HCT116 (cell line): ENCODE measurements around the gene ATP1B3. TPM values are rescaled to one million over a fixed set of nuclear protein-coding genes. Genes with fewer than 3 reads are reported as not detected.

Experiments
- ATAC-seq: fragments of 200-7000 bp; cut with Tn5 transposase; 2 replicates; pipeline ENCODE4 v1.9.1; 2020; ENCODE audit warnings: mild to moderate bottlenecking, moderate library complexity
- BruUV-seq: library from RNA; stranded (reverse); fragments of 400-500 nt; replicated peaks from 2 replicates; lab custom pipeline; 2021; lab: Mats Ljungman, UMichigan
- CTCF ChIA-PET: fragments of 300-600 bp; sonication (Branson Sonifier 250); formaldehyde crosslinking; loops from one replicate; lab custom pipeline; 2021; ENCODE audit warnings: antibody characterized with exemption; lab: Charles Lee
- POLR2A ChIA-PET: fragments of 300-600, 350-600 bp; sonication (Branson Sonifier 250); formaldehyde crosslinking; loops from one replicate; lab custom pipeline; 2021; ENCODE audit warnings: antibody characterized with exemption; lab: Charles Lee
- RAD21 ChIA-PET, 2 experiments: fragments of 300-600 bp; sonication (Branson Sonifier 250); formaldehyde crosslinking; loops; one replicate each; lab custom pipeline; 2023; ENCODE audit warnings: low total read pairs in 2 of 2; ENCODE audit not compliant: uncharacterized antibody in 2 of 2, unreplicated experiment in 2 of 2, low non-redundant PET in 1 of 2; lab: Charles Lee
- DNase-seq: peaks from one replicate; pipeline ENCODE4 v3.0.0-alpha.2; 2010; ENCODE audit warnings: low read depth, low spot score
- H2AFZ ChIP-seq: fragments of 200-600 bp; shearing (Covaris generic), sonication (generic); 2 replicates; pipeline ENCODE4 v1.6.1; 2017; ENCODE audit warnings: low read depth, mixed run types, mixed read lengths, antibody characterized with exemption, low read length; ENCODE audit not compliant: poor library complexity, severe bottlenecking
- H3K27ac ChIP-seq: 2 replicates; pipeline ENCODE4 v1.5.1; 2012; ENCODE audit warnings: low read depth, low read length
- H3K27me3 ChIP-seq: fragments of 200-600 bp; sonication (generic); 2 replicates; pipeline ENCODE4 v1.6.1; 2016; ENCODE audit warnings: mixed run types, low read length, mixed read lengths; ENCODE audit not compliant: insufficient read depth
- H3K36me3 ChIP-seq, 2 experiments: fragments of 200-500 bp in 1 of 2; fragments of 200-600 bp in 1 of 2; sonication (Bioruptor generic) in 1 of 2; sonication (generic) in 1 of 2; 2 replicates each; pipeline versions ENCODE4 v1.5.1 to v1.6.1; 2014 to 2016; ENCODE audit warnings: low read length in 2 of 2, inconsistent platforms in 1 of 2, mixed read lengths in 1 of 2, mixed run types in 1 of 2; ENCODE audit not compliant: insufficient read depth in 2 of 2, control insufficient read depth in 1 of 2
- H3K4me1 ChIP-seq, 2 experiments: fragments of 200-600 bp in 1 of 2; sonication (generic) in 1 of 2; 2 replicates each; pipeline versions ENCODE4 v1.5.1 to v1.6.1; 2012 to 2017; ENCODE audit warnings: low read length in 2 of 2, inconsistent platforms in 1 of 2, mild to moderate bottlenecking in 1 of 2, mixed read lengths in 1 of 2, mixed run types in 1 of 2, moderate library complexity in 1 of 2; ENCODE audit not compliant: insufficient read depth in 2 of 2, control insufficient read depth in 1 of 2
- H3K4me2 ChIP-seq: fragments of 200-600 bp; sonication (generic); 2 replicates; pipeline ENCODE4 v1.6.1; 2017; ENCODE audit warnings: mixed run types, low read length, mixed read lengths
- H3K4me3 ChIP-seq, 2 experiments: fragments of 200-600 bp in 1 of 2; sonication (generic) in 1 of 2; replicated peaks in 1 of 2; 2 replicates each; pipeline ENCODE4 v1.5.1; 2011 to 2016; ENCODE audit warnings: low read length in 2 of 2, control low read depth in 1 of 2, low read depth in 1 of 2, mild to moderate bottlenecking in 1 of 2, mixed read lengths in 1 of 2, mixed run types in 1 of 2
- H3K79me2 ChIP-seq: fragments of 200-600 bp; sonication (generic); 2 replicates; pipeline ENCODE4 v1.6.1; 2017; ENCODE audit warnings: mild to moderate bottlenecking, mixed run types, low read length, moderate library complexity, mixed read lengths; ENCODE audit not compliant: insufficient read depth
- H3K9ac ChIP-seq: fragments of 200-600 bp; sonication (generic); 2 replicates; pipeline ENCODE4 v1.6.1; 2016; ENCODE audit warnings: low read length, mixed read lengths
- H3K9me2 ChIP-seq: fragments of 200-600 bp; sonication (generic), shearing (Covaris generic); 2 replicates; pipeline ENCODE4 v1.6.1; 2017; ENCODE audit warnings: mixed run types, mild to moderate bottlenecking, moderate library complexity; ENCODE audit not compliant: insufficient read depth
- H3K9me3 ChIP-seq, 2 experiments: fragments of 200-500 bp in 1 of 2; fragments of 200-600 bp in 1 of 2; sonication (Bioruptor generic) in 1 of 2; sonication (generic) in 1 of 2; 2 replicates each; pipeline ENCODE4 v1.6.1; 2014 to 2017; ENCODE audit warnings: low read length in 2 of 2, mixed read lengths in 2 of 2, inconsistent platforms in 1 of 2, low read depth in 1 of 2, mild to moderate bottlenecking in 1 of 2, mixed run types in 1 of 2, moderate library complexity in 1 of 2; ENCODE audit not compliant: control insufficient read depth in 1 of 2, insufficient read depth in 1 of 2
- H4K20me1 ChIP-seq: fragments of 200-600 bp; sonication (generic), shearing (Covaris generic); 2 replicates; pipeline ENCODE4 v1.6.1; 2017; ENCODE audit warnings: mixed run types, mild to moderate bottlenecking, moderate library complexity; ENCODE audit not compliant: insufficient read depth
- ATF3 ChIP-seq: IDR thresholded peaks from 2 replicates; pipeline ENCODE4 v1.6.1; 2012
- EGR1 ChIP-seq: IDR thresholded peaks from 2 replicates; pipeline ENCODE4 v1.6.1; 2012; ENCODE audit warnings: low read depth
- EZH2 ChIP-seq: fragments of 200-600 bp; sonication (generic); IDR thresholded peaks from 2 replicates; pipeline ENCODE4 v1.6.1; 2017; ENCODE audit warnings: antibody characterized with exemption, mixed run types
- EZH2phosphoT487 ChIP-seq: fragments of 200-600 bp; IDR thresholded peaks from 2 replicates; pipeline ENCODE4 v1.6.1; 2018; ENCODE audit warnings: antibody characterized with exemption, borderline replicate concordance
- JUND ChIP-seq: IDR thresholded peaks from 2 replicates; pipeline ENCODE4 v1.6.1; 2012
- POLR2AphosphoS5 ChIP-seq: IDR thresholded peaks from 2 replicates; pipeline ENCODE4 v1.6.1; 2011; ENCODE audit warnings: mild to moderate bottlenecking, low read depth, low read length, moderate library complexity
- SIN3A ChIP-seq: IDR thresholded peaks from 2 replicates; pipeline ENCODE4 v1.6.1; 2012; ENCODE audit warnings: low read depth
- SP1 ChIP-seq: IDR thresholded peaks from 2 replicates; pipeline ENCODE4 v1.6.1; 2012; ENCODE audit warnings: low read depth
- SRF ChIP-seq: IDR thresholded peaks from 2 replicates; pipeline ENCODE4 v1.6.1; 2012; ENCODE audit warnings: low read depth
- TCF7L2 ChIP-seq: IDR thresholded peaks from 2 replicates; pipeline ENCODE4 v1.7.0; 2011; ENCODE audit warnings: borderline replicate concordance, inconsistent platforms; ENCODE audit not compliant: insufficient read depth, insufficient read length; ENCODE audit errors: extremely low read depth
- YY1 ChIP-seq: IDR thresholded peaks from 2 replicates; pipeline ENCODE4 v1.6.1; 2011; ENCODE audit warnings: low read length, low read depth, moderate library complexity, mild to moderate bottlenecking; ENCODE audit not compliant: insufficient replicate concordance; ENCODE audit errors: extremely low read depth
- ZFX ChIP-seq: fragments of 450-650 bp; IDR thresholded peaks from 2 replicates; pipeline ENCODE4 v1.6.1; 2017
- ZNF274 ChIP-seq: fragments of 200-500 bp; sonication (Bioruptor generic); IDR thresholded peaks from 2 replicates; pipeline ENCODE4 v1.6.1; 2014; ENCODE audit warnings: mild to moderate bottlenecking, low read depth, low read length, inconsistent platforms
- intact Hi-C: fragments of 100-400 bp; cut with micrococcal nuclease; formaldehyde crosslinking; loops from 2 replicates; pipeline ENCODE4 v1.10.0; 2022
- total RNA-seq: library from RNA; stranded (reverse); gene quantifications from one replicate; pipeline ENCODE4 v1.2.1, GENCODE V29; 2021; ENCODE audit not compliant: unreplicated experiment
- TF ChIP-seq, protein P1 (sequence below): IDR thresholded peaks from 2 replicates; pipeline ENCODE4 v1.6.1; 2012

Gene ATP1B3
- total RNA-seq, 1 experiment from 2014 or later = 147 TPM

GRCh38 chr3:141878326-141878725 lies 1.9 kb downstream of the ATP1B3 start:
- peak overlapping the region; percentile 97 for H3K9ac ChIP-seq
- no peaks in the 10 kb centered on the region for H3K9me2 ChIP-seq
- intact Hi-C loops = loop anchor here (5.0 kb wide), 1 partner anchor 511 kb away; the partner anchor contains the start of gene ZBTB38
- H3K27ac ChIP-seq = no peak overlapping the region; the same call in 1 of the 2 replicates
- POLR2A ChIA-PET = interaction anchor here (0.7 to 0.8 kb wide), 2 partner anchors 10 to 50 kb away, joined by 3 to 4 read pairs; no protein-coding TSS in a partner anchor
- peaks cover 12 to 33% of the 10 kb centered on the region in 2 experiments for H3K4me1 ChIP-seq
- no peak overlapping the region for H2AFZ ChIP-seq
- TF ChIP-seq, protein P1, sequence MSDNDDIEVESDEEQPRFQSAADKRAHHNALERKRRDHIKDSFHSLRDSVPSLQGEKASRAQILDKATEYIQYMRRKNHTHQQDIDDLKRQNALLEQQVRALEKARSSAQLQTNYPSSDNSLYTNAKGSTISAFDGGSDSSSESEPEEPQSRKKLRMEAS = no peak
- H3K4me2 ChIP-seq = peak overlapping the region; percentile 88
- DNase-seq = no peak
- peak overlapping the region; percentile 69 to 96 for H3K4me3 ChIP-seq
- RAD21 ChIA-PET = interaction anchor here in 1 of 2 experiments (0.7 kb wide), 1 partner anchor 140 kb away, joined by 5 read pairs; no protein-coding TSS in a partner anchor
- CTCF ChIA-PET = interaction anchor here (0.7 kb wide), 1 partner anchor 140 kb away, joined by 3 read pairs; the partner anchor contains the start of gene RNF7
- ATAC-seq = no peak
- no TSS peak for BruUV-seq
- H4K20me1 ChIP-seq = peaks cover 13% of the 10 kb centered on the region; the same call in 1 of the 2 replicates
- no peaks in the 10 kb centered on the region for H3K27me3 ChIP-seq
- H3K9me3 ChIP-seq = no peaks in the 10 kb centered on the region
- peaks cover 0 to 5% of the 10 kb centered on the region in 2 experiments; a peak in 1 of 4 replicates for H3K36me3 ChIP-seq
- peaks cover 68% of the 10 kb centered on the region for H3K79me2 ChIP-seq

- no peak for DNase-seq
- no peak overlapping the region; a peak in 1 of 4 replicates for H3K4me3 ChIP-seq
- H3K36me3 ChIP-seq = peaks cover 0 to 5% of the 10 kb centered on the region in 2 experiments; a peak in 1 of 4 replicates
- no peaks in the 10 kb centered on the region for H3K9me3 ChIP-seq
- no peak overlapping the region for H3K27ac ChIP-seq
- no peaks in the 10 kb centered on the region for H3K9me2 ChIP-seq
- POLR2A ChIA-PET = no interaction called here
- BruUV-seq = no TSS peak
- peaks cover 12 to 33% of the 10 kb centered on the region in 2 experiments for H3K4me1 ChIP-seq
- intact Hi-C loops = loop anchor here (5.0 kb wide), 1 partner anchor 512 kb away; the partner anchor contains the start of gene ZBTB38
- no peak overlapping the region; the same call in 1 of the 2 replicates for H3K9ac ChIP-seq
- H4K20me1 ChIP-seq = peaks cover 13% of the 10 kb centered on the region; the same call in 1 of the 2 replicates
- H2AFZ ChIP-seq = no peak overlapping the region
- peaks cover 73% of the 10 kb centered on the region for H3K79me2 ChIP-seq
- RAD21 ChIA-PET = no interaction called here
- no peaks in the 10 kb centered on the region for H3K27me3 ChIP-seq
- CTCF ChIA-PET = no interaction called here
- peak overlapping the region; percentile 88 for H3K4me2 ChIP-seq
- no peak for ATAC-seq
- TF ChIP-seq ATF3 (no peak), EGR1 (no peak), ZFX (no peak), SP1 (no peak), EZH2 (no peak), TCF7L2 (no peak), EZH2phosphoT487 (no peak), SRF (no peak), SIN3A (no peak), YY1 (no peak), JUND (no peak), ZNF274 (no peak), POLR2AphosphoS5 (no peak)
- TF ChIP-seq, protein P1 = no peak
These were observed 2.4 kb downstream of the ATP1B3 start for GRCh38 chr3:141878817-141879216.
